ENCODE results near the gene TTLL12. TPM values are rescaled to one million over a fixed set of nuclear protein-coding genes. Genes with fewer than 3 reads are reported as not detected.

The TTLL12 gene
- total RNA-seq, 1 donor from 2014 or later = 21.4 TPM

DNA sequence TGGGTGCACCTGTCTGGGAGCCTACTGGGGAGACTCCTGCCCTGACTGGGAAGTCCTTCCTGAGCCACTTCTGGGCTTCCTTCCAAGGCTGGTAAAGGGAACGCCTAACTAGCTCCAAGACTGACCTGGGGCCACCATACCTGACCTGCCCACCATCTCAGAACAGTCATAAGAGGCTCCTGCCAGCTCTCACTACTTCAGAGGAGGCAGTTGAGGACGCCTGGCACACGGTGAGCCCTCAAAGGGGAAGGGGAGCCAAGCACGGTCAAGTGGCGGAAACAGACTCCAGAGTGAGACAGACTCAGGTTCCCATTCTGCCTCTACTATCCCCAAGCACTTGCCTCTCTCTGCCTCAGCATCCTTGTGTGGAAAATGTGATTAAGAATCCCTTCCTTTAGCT is 51.4 kb downstream of the TTLL12 start:
- no peaks in the 10 kb centered on the region for H3K4me1 ChIP-seq (ENCODE audit: insufficient read depth, low read length)
- Mint-ChIP-seq H3K27me3 (ENCODE audit: low read depth, unreplicated experiment) (no peaks in the 10 kb centered on the region), H3K9me3 (ENCODE audit: unreplicated experiment) (no peaks in the 10 kb centered on the region), H3K4me1 (ENCODE audit: low read depth, unreplicated experiment) (peaks cover 6% of the 10 kb centered on the region), H3K27ac (ENCODE audit: unreplicated experiment) (no peak overlapping the region), H3K36me3 (ENCODE audit: low read depth, unreplicated experiment) (peaks cover 22% of the 10 kb centered on the region), H3K4me3 (ENCODE audit: unreplicated experiment) (no peak overlapping the region)
- peaks cover 9% of the 10 kb centered on the region for H4K20me1 ChIP-seq (ENCODE audit: insufficient read depth, low read length)
- H3K9me3 ChIP-seq (ENCODE audit: insufficient read depth, low read depth, low read length) = no peaks in the 10 kb centered on the region
- H2AFZ ChIP-seq (ENCODE audit: low read depth, low read length) = no peak overlapping the region
- H3K27me3 ChIP-seq (ENCODE audit: insufficient read depth, low read length) = no peaks in the 10 kb centered on the region
- H3K79me2 ChIP-seq (ENCODE audit: insufficient read depth, low read length) = no peaks in the 10 kb centered on the region
- H3K36me3 ChIP-seq (ENCODE audit: insufficient read depth, low read length) = peaks cover 28% of the 10 kb centered on the region
- H3K27ac ChIP-seq (ENCODE audit: low read depth, low read length) = no peak overlapping the region
- DNase-seq (ENCODE audit: low read depth) (no peak), FAIRE-seq (no peak)
- no peak overlapping the region for H3K4me3 ChIP-seq (ENCODE audit: insufficient read depth, low read depth, low read length)
- no peak overlapping the region for H3K9ac ChIP-seq (ENCODE audit: low read length)
- TF ChIP-seq EZH2 (IDR thresholded peaks at IDR 0.05; ENCODE audit: insufficient read depth, low read length) = no peak
- no peak overlapping the region for H3K4me2 ChIP-seq (ENCODE audit: low read length)

DNA sequence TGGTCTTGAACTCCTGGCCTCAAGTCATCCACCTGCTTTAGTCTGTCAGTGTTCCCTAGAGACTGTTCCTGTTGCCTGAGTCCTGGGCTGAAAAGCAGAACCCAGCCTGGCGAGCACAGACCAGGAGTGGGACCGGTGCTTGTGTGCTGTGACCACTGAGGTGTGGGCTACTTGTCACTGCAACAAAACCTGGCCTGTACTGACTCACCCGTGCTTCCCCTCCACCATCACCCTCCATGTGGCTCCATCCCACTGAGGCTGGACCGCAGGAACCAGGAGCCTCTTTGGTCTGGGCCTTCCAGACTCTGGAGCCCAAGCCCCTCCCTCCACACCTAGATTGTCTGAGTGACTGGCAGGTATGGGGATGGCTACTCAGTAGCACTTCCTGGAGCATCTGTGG is 52.4 kb downstream of the TTLL12 start:
- peaks cover 9% of the 10 kb centered on the region for H4K20me1 ChIP-seq (ENCODE audit: insufficient read depth, low read length)
- no peak overlapping the region for H3K4me3 ChIP-seq (ENCODE audit: insufficient read depth, low read depth, low read length)
- H3K4me1 ChIP-seq (ENCODE audit: insufficient read depth, low read length) = no peaks in the 10 kb centered on the region
- H2AFZ ChIP-seq (ENCODE audit: low read depth, low read length) = no peak overlapping the region
- peaks cover 6% of the 10 kb centered on the region for H3K4me1 Mint-ChIP-seq (ENCODE audit: low read depth, unreplicated experiment)
- no peaks in the 10 kb centered on the region for H3K79me2 ChIP-seq (ENCODE audit: insufficient read depth, low read length)
- H3K4me2 ChIP-seq (ENCODE audit: low read length) = no peak overlapping the region
- no peak for TF ChIP-seq EZH2 (IDR thresholded peaks at IDR 0.05; ENCODE audit: insufficient read depth, low read length)
- TF ChIP-seq, protein P1, sequence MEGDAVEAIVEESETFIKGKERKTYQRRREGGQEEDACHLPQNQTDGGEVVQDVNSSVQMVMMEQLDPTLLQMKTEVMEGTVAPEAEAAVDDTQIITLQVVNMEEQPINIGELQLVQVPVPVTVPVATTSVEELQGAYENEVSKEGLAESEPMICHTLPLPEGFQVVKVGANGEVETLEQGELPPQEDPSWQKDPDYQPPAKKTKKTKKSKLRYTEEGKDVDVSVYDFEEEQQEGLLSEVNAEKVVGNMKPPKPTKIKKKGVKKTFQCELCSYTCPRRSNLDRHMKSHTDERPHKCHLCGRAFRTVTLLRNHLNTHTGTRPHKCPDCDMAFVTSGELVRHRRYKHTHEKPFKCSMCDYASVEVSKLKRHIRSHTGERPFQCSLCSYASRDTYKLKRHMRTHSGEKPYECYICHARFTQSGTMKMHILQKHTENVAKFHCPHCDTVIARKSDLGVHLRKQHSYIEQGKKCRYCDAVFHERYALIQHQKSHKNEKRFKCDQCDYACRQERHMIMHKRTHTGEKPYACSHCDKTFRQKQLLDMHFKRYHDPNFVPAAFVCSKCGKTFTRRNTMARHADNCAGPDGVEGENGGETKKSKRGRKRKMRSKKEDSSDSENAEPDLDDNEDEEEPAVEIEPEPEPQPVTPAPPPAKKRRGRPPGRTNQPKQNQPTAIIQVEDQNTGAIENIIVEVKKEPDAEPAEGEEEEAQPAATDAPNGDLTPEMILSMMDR (IDR thresholded peaks at IDR 0.05; ENCODE audit: insufficient read depth, low read depth, low read length) = no peak
- FAIRE-seq (no peak), DNase-seq (ENCODE audit: low read depth) (no peak)
- peaks cover 18% of the 10 kb centered on the region for H3K36me3 Mint-ChIP-seq (ENCODE audit: low read depth, unreplicated experiment)
- no peaks in the 10 kb centered on the region for H3K9me3 Mint-ChIP-seq (ENCODE audit: unreplicated experiment)
- H3K27me3 ChIP-seq (ENCODE audit: insufficient read depth, low read length) = no peaks in the 10 kb centered on the region
- H3K27me3 Mint-ChIP-seq (ENCODE audit: low read depth, unreplicated experiment) = no peaks in the 10 kb centered on the region
- no peak overlapping the region for H3K4me3 Mint-ChIP-seq (ENCODE audit: unreplicated experiment)
- H3K9ac ChIP-seq (ENCODE audit: low read length) = no peak overlapping the region
- H3K9me3 ChIP-seq (ENCODE audit: insufficient read depth, low read depth, low read length) = no peaks in the 10 kb centered on the region
- no peak overlapping the region for H3K27ac Mint-ChIP-seq (ENCODE audit: unreplicated experiment)
- peaks cover 24% of the 10 kb centered on the region for H3K36me3 ChIP-seq (ENCODE audit: insufficient read depth, low read length)
- H3K27ac ChIP-seq (ENCODE audit: low read depth, low read length) = no peak overlapping the region

DNA sequence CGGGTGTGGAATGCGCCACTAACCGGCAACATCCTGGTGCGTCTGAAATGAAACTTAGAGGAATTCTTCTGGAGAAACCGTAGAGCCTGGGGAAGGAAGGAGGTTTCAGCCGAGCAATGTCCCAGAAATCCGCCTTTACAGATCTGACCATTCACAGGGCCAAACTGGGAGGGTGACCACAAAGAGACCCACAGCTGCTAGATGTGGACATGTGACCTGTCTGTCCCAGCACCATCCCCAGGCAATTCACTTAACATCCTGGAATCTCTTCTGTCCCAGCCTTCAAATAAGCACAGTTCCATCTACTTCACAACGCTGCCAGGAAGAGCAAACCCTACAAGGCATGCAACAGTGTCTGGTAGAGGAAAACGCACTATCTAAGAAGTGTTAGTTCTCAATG is 53.5 kb downstream of the TTLL12 start:
- peaks cover 24% of the 10 kb centered on the region for H3K36me3 ChIP-seq (ENCODE audit: insufficient read depth, low read length)
- DNase-seq (ENCODE audit: low read depth) (no peak), FAIRE-seq (no peak)
- H3K4me2 ChIP-seq (ENCODE audit: low read length) = no peak overlapping the region
- Mint-ChIP-seq H3K9me3 (ENCODE audit: unreplicated experiment) (no peaks in the 10 kb centered on the region), H3K36me3 (ENCODE audit: low read depth, unreplicated experiment) (peaks cover 18% of the 10 kb centered on the region), H3K4me3 (ENCODE audit: unreplicated experiment) (no peak overlapping the region), H3K4me1 (ENCODE audit: low read depth, unreplicated experiment) (peaks cover 6% of the 10 kb centered on the region), H3K27ac (ENCODE audit: unreplicated experiment) (no peak overlapping the region), H3K27me3 (ENCODE audit: low read depth, unreplicated experiment) (no peaks in the 10 kb centered on the region)
- no peaks in the 10 kb centered on the region for H3K9me3 ChIP-seq (ENCODE audit: insufficient read depth, low read depth, low read length)
- no peaks in the 10 kb centered on the region for H3K4me1 ChIP-seq (ENCODE audit: insufficient read depth, low read length)
- no peak overlapping the region for H3K4me3 ChIP-seq (ENCODE audit: insufficient read depth, low read depth, low read length)
- H2AFZ ChIP-seq (ENCODE audit: low read depth, low read length) = no peak overlapping the region
- peaks cover 9% of the 10 kb centered on the region for H4K20me1 ChIP-seq (ENCODE audit: insufficient read depth, low read length)
- TF ChIP-seq, protein P1 (IDR thresholded peaks at IDR 0.05; ENCODE audit: insufficient read depth, low read depth, low read length) = no peak
- no peak for TF ChIP-seq EZH2 (IDR thresholded peaks at IDR 0.05; ENCODE audit: insufficient read depth, low read length)
- no peak overlapping the region for H3K9ac ChIP-seq (ENCODE audit: low read length)
- no peak overlapping the region for H3K27ac ChIP-seq (ENCODE audit: low read depth, low read length)
- H3K27me3 ChIP-seq (ENCODE audit: insufficient read depth, low read length) = no peaks in the 10 kb centered on the region
- no peaks in the 10 kb centered on the region for H3K79me2 ChIP-seq (ENCODE audit: insufficient read depth, low read length)

Data from astrocyte (in vitro differentiated cells and primary cell).